GM19023 (cell line): ENCODE data around the gene MAP6.
"Not testable (repeated sequence)": the region's sequence is repeated elsewhere in the genome, so short reads cannot be mapped to it uniquely, and the experiment has no call there.

ENCODE experiments used
- ATAC-seq: cut with Tn5 transposase; IDR thresholded peaks from one replicate; pipeline ENCODE4 v1.9.1; 2021; ENCODE audit warnings: mild to moderate bottlenecking, moderate library complexity; ENCODE audit not compliant: unreplicated experiment

Gene MAP6

DNA sequence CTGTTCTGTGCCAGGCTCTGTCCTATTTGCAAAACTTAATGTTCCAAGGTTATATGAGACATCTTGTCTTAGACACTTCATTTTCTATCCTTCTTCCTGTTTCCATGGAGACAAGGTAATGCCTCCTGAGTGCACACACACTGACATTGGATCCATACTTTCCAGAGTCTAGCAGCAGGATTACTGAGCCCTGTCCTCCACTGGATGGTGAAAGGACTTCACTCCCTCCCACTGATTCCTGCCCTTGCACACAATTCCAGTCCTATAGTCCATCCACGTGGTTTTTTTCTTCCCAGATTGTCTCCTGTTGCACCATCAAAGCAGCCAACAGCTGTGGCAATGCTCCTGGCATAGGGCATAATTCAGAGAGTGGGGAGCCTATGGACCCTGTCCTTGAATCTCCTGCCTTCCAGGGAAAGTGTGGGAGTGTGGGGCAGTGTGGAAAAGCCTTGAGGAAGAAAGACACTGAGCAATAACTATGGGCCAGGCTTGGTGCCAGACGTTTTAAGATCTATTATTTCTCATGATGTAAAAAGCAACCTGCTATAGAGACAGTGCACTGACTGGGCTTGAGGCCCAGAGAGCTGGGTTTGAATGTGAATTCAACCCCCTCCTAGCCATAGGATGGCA, 75.4 kb downstream of the MAP6 start:
- ATAC-seq = no peak

DNA sequence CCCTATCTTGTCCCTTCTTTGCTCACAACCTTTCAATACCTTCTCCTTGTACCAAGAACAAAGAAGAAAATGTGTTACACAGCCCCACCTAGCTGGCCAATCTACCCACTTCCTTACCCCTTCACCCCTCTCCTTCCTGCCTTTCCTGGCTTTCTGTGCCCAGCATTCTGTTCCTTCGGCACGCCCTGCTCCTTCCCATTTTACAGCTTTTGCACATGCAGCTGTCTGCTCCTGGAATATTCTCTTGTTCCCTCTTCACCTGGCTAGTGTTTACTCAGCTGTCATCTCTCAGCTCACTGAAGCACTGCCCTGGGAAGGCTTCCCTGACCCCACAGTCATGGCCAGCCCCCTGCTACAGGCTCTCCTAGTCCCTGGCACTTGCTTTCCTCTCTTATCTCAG, 76.1 kb downstream of the MAP6 start:
- ATAC-seq = no peak

DNA sequence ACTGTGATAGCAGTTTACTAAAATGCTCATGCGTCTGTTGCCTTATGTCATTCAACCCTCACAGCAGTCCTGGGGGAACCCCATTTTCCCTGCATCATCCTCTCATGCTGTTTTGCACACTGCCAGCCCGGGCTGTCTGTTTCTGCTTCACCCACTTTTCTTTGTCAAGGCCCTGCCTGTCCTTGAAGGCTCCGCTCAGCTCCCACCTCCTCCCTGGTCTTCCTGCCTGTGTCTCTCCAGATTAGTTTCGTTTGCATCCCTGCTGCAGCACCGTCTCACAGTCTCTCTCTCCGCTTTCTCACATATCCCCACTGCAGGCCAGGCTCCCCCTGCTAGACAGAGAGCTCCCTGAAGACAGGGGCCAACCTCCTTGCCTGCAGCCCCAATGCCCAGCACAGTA, 76.9 kb downstream of the MAP6 start:
- ATAC-seq = no peak

DNA sequence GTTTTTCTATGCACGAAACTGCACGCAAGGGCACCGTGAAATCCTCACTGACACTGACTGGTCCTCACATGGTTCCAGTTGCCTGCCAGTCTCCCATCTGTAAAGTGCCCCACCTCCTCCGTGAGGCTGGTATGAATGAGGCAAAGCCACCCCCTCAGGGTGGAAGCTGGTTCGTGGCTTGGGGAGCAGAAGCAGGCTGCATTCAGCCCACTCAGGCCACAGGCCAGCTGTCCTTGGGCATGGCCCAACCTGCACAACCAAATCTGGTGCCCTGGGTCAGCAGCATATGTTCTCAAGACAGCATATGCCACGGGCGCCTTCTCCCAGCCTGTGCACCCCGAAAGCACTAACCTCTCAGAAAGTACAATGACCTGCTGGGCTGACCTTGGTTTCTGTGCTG, 77.5 kb downstream of the MAP6 start:
- ATAC-seq = no peak

DNA sequence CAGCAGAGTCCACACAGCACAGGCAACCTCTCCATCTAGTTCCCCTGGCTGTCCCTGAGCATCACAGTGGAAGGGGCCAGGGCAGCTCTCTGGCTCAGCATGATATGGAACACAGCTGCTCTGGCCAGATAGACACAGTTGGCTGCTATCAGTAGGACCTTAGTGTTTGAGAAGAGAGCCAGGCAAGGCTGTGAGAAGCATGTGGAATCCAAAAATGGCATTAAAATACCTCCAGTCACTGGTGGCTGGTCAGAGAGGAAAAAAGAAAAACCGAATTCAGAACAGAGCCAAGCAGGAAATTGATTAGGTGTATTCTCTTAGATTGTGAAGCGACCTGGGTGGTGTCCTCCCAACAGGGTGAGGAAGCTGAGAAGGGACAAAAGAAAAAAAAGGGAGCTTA, 78.9 kb downstream of the MAP6 start:
- no peak for ATAC-seq

DNA sequence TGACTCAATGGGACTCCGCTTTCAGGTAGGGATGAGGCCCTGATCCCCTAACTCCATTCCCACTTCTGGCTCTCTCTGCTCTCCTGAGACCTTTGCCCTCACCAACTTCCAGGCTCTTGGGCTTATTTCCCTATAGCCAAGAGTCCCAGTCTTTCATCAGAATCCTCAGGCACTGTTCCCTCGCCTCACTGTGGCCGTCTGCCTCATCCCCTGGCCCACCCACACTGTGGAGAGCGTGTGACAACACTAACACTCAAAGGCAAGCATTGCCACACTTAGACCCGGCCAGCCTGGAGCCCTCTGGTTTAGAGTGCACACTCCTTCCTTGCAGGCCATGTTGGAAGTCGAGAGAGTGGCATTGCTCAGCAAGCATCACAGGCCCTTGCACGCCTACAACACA, 79.8 kb downstream of the MAP6 start:
- no peak for ATAC-seq

DNA sequence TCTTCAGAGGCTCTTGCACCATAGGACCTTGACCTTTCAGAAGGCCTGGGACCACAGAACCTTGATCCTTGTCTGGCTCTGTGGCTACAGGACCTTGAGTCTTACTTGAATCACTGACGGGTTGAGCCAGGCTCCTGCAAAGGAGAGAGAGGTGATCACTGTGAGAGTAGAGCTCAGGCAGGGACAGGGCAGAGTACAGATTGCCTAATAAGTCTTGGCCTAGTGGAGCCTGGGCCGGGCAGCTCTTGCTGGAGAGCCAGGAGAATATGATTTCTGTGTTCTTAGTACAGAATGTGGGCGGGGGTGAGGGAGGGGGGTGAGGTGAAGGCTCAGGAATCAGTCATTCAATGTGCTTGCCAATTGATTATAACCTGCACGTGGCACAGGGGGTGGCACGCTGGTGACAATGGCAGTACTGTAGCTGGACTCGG, 80.8 kb downstream of the MAP6 start:
- ATAC-seq = no peak

DNA sequence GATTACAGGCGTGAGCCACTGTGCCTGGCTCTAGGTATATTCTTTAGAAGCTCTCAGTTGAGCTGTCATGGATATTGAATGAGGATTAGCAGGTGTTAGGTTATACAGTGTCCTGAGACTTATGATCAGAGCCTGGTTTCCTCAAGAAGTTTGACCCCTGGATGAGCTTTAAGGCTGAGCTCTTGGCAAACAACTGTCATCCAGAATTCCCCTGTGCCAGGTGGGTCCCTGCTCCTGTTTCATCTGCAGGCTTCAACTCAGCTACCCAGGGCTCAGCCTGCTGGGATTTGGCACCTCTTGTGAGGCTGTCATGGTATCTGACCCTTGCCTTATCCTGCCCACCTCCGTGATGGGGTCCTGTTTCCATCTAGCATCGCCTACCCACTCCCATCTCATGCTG, 82.4 kb downstream of the MAP6 start:
- no peak for ATAC-seq

DNA sequence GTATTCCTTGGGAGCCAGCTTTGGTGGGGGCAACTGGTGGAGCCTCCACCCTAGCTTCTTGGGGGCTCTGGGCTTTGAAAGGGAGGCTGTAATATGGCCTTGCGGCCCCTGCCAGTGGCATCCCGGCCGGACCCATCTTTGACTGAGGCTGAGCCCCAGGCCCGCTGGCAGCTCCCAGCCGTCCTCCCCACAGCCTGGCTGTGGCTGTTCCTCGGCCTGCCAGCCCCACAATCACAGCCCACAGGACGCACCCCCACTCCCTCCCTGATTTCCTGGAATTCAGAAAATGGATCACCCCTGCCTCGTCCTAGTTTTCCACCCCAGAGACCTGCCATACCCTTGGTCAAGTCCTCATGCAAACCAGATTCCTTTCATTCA, 83.6 kb downstream of the MAP6 start:
- ATAC-seq = no peak

DNA sequence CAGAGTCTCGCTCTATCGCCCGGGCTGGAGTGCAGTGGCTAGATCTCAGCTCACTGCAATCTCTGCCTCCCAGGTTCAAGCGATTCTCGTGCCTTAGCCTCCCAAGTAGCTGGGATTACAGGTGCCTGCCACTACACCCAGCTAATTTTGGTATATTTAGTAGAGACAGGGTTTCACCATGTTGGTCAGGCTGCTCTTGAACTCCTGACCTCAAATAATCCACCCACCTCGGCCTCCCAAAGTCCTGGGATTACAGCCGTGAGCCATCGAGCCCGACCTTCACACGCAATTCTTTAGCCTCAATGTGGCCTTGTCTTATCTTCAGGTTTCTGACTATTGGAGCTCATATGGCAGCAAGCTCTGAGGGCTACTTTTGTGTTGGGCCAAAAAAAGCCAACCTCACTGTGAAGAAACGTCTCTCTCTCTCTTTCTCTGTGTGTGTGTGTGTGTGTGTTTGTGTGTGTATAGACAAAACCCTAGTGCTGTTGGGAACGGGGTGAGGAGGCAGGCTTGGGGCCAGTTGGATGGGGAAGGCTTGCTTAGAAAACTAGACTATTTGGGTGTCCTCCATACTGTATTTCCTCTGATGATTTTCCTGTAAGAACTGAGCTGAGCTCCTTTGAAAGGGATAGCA, 84.1 kb downstream of the MAP6 start:
- not testable (repeated sequence) for ATAC-seq

DNA sequence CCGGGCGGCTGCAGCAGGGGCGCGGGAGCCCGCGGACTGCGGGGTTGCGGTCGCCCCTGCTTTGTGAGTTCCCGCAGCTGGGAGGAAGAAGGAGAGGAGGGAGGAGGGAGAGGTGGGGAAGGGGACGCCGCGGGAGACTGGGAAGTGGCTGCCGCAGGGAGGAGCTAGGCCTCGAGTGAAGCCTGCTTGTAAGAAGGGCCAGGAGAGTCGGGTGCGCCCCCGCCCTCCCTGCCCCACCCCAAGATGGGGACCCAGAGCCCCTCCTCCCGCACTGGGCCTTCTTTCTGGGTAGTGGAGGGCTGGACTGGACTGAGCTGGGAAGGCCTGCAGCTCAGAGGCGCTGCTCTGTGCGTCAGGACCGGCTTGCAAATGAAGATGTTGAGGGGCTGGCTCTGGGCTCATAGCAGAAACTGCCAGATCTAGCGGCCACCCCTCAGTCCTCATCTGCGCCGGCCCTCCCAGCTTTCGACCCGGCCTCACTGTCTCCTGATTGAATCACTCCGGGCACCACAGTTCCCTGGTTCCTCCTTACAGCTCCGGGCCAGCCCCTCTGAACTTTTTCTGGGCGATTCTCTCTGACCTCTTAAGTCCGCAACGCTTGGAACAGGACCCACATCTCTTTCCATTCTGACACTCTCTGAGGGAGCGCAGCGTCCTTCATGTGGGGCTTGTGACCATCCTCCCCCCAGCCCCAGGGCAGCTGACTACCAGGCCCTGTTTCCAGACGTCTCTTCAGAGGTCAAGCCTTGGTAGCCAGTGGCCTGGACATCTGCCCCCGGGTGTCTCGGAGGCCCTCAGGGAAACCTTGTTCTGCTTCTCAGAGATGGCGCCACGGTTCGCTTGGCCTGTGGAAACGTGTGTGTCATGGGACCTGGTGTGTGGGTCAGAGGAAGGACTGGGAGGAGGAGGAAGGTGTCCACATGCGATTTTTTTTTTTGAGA, 84.8 kb downstream of the MAP6 start:
- peak; percentile 4 for ATAC-seq

DNA sequence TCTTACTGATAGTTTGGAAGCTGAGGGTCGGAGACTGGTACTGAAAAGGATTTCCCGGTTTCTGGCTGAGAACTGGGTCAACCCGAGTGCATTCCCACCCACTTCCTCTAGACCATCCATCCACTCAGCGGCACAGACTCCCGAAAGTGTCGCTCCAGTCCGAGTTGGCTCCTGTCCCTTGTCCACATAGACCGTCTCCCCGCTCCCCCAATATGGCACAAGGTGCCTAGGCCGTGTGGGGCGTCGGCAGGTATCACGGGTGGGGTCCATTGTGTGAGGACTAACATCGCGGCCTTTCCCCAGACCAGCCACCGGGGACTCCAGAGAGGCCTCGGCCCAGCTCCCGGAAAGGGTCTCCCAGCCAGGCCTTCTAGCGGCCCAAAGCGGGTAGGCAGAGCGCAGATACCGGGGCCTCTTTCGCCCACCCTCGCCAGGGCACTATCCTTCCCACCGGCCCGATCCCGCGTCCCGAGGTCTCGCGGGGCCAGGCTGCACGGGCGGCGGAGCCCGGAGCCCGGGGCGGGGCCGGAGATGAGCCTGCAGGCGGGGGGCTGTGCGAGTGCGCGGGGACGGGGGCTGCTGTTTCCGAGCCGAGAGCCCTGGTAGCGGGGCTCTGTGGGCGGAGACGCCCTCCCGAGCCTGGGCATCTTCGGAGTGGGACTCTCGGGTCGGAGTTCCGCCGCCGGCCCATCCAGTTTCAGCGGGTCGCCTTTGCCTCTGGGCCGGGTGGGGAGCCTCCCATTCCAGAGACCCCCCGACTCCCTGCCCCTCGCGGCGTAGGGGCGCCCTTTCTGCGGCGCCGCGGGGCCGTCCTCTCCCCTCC, 85.7 kb downstream of the MAP6 start:
- peak; percentile 92 for ATAC-seq

DNA sequence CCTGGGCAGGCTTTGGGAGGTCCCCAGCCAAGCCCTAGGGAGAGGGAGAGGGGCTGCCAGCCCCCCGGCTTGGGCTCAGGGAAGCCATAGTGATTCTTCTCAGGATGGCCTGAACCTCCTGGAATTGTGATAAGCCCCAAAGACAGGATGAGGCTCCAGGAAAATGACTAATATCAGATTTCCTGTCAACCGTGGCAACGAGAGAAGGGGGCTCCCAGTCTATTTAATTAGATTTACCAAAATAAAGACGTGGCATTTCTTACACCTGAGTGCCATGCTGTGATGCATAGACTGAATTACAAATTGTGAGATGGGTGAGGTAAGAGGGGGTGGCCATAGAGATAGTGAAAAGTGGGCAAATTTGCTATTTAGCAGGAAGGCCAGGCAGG, 86.3 kb downstream of the MAP6 start:
- no peak for ATAC-seq

DNA sequence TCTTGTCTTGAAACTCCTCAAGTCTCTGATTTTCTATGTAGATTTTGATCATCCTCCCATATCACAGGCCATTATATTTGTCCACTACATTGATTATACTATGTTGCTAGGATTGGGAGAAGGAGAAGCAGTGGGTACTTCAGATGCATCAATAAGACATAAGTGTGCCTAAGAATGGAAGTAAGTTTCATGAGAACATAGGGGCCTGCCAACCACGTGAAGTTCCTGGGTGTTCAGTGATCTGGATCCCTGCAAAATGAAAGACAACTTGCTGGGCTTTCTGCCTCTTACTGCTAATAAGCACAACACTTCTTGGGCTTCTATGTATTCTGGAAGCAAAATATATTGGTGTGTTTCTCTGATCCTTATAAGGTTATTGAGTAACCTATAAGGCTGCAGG, 89.0 kb downstream of the MAP6 start:
- no peak for ATAC-seq

DNA sequence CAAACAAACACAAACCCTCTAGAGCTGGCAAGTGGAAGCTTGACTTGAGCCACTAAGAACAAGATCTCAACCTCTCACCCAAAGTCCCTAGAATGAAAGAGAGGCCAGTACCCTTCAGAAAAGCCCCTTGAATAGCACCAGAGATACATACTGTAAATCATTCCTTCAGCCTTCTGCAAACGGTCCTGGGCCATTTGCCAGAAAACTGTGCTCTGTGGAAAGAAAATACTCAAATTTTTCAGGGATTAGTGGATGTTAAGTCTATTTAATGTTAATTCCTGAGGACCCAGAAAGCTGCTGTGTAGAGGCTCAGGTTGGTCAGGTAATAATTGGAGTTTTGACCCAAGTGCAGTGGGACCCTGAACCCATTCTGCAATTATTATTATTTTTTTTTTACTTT, 89.9 kb downstream of the MAP6 start:
- no peak for ATAC-seq

DNA sequence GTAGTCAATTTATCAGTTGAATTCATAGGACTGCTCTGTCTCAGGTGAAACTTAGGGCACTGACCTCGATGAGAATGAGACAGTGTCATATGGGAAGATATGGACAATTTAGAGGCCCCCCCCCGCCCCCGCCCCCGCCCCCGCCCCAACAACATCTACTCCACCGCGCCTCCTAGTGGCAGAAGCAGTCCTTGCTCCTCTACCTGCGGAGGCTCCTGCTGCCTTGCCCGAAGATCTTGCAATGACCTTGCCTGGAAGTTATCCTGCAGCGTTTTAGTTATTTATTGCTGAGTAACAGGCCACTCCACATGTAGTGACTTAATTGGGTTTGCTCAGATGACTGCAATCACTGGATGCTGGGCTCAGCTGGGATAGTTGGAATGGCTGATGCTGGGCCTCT, 91.6 kb downstream of the MAP6 start:
- no peak for ATAC-seq

DNA sequence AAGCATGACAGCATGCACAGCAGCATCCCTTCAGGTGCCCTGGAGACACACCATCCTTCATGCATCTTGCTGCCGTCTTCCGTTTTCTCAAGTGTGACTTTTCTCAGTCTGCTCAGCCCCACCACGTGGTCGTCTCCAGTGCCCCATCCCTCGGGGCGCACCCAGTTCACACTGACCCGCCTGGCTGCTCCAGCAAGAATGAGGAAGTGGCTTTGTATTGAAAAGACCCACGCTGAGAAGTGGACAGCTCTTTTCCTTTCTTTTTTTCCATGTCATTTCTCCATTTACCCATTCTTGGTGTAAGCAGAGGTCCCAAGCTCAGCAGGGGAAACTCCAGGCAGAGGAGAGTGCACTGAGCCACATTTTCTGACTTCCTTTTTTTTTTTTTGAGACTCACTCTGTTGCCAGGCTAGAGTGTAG, 92.3 kb downstream of the MAP6 start:
- ATAC-seq = no peak

DNA sequence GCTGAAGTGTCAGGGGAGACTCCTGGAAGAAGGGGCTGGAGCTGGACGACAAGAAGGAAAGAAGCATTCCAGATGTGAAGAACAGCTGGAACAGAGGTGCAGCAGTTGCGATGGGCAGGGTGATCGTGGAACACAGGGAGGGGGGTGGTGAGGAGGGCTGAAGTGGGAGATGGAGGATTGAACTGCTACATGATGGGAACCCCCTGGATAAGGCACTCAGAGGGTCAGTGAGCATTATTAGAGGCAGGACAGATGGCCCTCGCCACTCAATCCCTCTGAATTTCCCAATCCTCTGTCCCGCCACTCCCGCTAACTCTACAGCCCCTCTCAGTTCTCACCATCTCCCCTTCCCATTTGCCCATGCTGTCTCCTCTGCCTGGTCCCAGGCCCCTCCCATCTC, 92.8 kb downstream of the MAP6 start:
- no peak for ATAC-seq

DNA sequence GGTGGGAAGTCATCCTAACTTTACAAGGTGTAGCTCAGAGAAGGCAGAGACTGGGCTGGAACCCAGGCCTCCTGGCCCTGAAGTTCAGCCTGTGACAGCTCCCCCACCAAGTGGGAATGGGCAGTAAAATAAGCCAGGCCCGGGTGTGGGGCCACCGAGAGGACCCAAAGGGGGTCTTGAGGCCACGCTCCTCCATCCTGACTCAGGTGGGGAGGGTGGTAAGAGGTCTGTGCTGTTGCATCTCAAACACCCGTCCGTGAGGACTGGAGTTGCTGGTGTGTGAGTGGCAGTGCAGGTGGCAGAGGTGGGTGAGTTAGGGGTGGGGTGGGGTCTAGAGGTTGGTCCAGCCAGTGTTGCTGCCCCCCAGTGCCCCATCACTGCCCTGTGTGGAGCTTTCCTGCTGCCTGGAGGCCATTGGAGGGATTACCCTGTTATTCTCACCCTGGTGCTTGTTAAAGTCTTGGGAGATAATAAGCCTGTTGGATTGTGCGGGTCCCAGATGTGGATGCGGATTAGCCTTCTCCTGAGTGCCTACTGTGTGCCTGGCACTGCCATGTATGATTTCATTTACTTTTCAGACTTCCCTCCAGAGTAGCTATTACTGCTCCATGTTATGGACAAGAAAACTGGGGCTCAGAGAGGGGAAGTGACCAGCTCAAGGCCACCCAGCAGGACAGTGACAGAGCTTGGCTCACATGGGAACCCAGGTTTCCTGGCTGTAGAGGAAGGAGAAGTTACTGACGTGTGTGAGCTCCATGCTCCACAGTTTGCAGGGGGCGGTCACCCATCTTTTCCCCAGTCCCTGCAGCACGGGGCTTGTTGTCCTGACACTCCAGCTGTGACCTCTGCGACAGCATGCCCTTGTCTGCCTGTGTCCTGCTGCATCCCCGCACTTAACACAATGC, 93.9 kb downstream of the MAP6 start:
- ATAC-seq = no peak

DNA sequence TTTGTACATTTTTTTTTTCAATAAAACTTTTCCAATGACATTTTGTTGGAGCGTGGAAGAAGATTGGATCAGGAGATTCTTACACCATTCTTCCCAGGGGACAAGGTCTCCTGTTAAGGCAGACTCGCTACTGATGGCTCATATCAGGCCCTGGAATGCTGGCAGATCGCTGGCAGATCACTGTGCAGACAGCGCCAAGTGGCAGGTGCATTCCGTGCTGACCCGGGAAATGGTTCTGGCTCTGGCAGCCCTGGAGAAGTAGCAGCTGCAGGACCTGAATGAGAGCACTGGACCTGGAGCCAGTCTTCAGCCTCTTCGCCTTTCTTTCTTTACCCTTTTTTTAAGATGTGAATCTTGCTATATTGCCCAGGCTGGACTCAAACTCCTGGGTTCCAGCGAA, 96.1 kb downstream of the MAP6 start:
- ATAC-seq = no peak
